HepG2 (cell line): ENCODE measurements around the gene SYNJ2. TPM values are rescaled to one million over a fixed set of nuclear protein-coding genes. Genes with fewer than 3 reads are reported as not detected.
A peak's percentile ranks its signal among the peaks of the same experiment; 100 is the strongest.

Experiments
- GPN1 ChIP-seq: sonication (generic); formaldehyde crosslinking; IDR thresholded peaks from 2 replicates; pipeline ENCODE4 v1.5.1; 2020; ENCODE audit warnings: missing genetic modification reagents, borderline replicate concordance
- KLF6 ChIP-seq: IDR thresholded peaks from 2 replicates; pipeline ENCODE4 v1.8.0; 2016; ENCODE audit warnings: missing biosample characterization, missing genetic modification reagents
- NFYC ChIP-seq: IDR thresholded peaks from 2 replicates; pipeline ENCODE4 v1.6.1; 2016; ENCODE audit warnings: missing genetic modification reagents, missing compliant biosample characterization
- NR1H2 ChIP-seq: sonication (generic); formaldehyde crosslinking; IDR thresholded peaks from 2 replicates; pipeline ENCODE4 v1.8.1; 2022; ENCODE audit warnings: low read depth, missing genetic modification reagents, borderline replicate concordance
- RBM39 ChIP-seq: fragments of 200-400 bp; formaldehyde crosslinking; IDR thresholded peaks from one replicate; pipeline ENCODE4 v1.6.1; 2018; ENCODE audit warnings: antibody characterized with exemption, mild to moderate bottlenecking, low read depth, low read length; ENCODE audit not compliant: poor library complexity, severe bottlenecking
- SIX1 ChIP-seq: sonication (generic); formaldehyde crosslinking; IDR thresholded peaks from 2 replicates; pipeline ENCODE4 v1.4.0; 2020; ENCODE audit warnings: missing genetic modification reagents, borderline replicate concordance
- SMAD1 ChIP-seq: sonication (generic); formaldehyde crosslinking; IDR thresholded peaks from 2 replicates; pipeline ENCODE4 v1.4.0; 2020; ENCODE audit warnings: missing genetic modification reagents, low read depth, mild to moderate bottlenecking, borderline replicate concordance
- SMC3 ChIP-seq: IDR thresholded peaks from 2 replicates; pipeline ENCODE4 v1.6.1; 2011; ENCODE audit warnings: low read length, improper control_type of control experiment
- SP5 ChIP-seq: IDR thresholded peaks from 2 replicates; pipeline ENCODE4 v1.6.1; 2016; ENCODE audit warnings: low read depth, borderline replicate concordance
- TAF1 ChIP-seq: sonication (generic); formaldehyde crosslinking; IDR thresholded peaks from 2 replicates; pipeline ENCODE4 v1.4.0; 2020; ENCODE audit warnings: missing genetic modification reagents
- TCF12 ChIP-seq, 2 experiments: fragments of 450-650 bp in 1 of 2; sonication (generic) in 1 of 2; formaldehyde crosslinking in 1 of 2; IDR thresholded peaks; 2 replicates each; pipeline versions ENCODE4 v1.6.1 to v1.8.0; 2017 to 2022; ENCODE audit warnings: antibody characterized with exemption in 1 of 2, mild to moderate bottlenecking in 1 of 2, missing genetic modification reagents in 1 of 2, moderate library complexity in 1 of 2
- ZBTB38 ChIP-seq: sonication (generic); formaldehyde crosslinking; IDR thresholded peaks from 2 replicates; pipeline ENCODE4 v1.5.1; 2020; ENCODE audit warnings: mild to moderate bottlenecking, missing genetic modification reagents
- ZBTB4 ChIP-seq: sonication (generic); formaldehyde crosslinking; IDR thresholded peaks from 2 replicates; pipeline ENCODE4 v1.4.0; 2020; ENCODE audit warnings: missing genetic modification reagents, mild to moderate bottlenecking, borderline replicate concordance
- ZNF143 ChIP-seq: sonication (generic); formaldehyde crosslinking; IDR thresholded peaks from 2 replicates; pipeline ENCODE4 v1.4.0; 2020; ENCODE audit warnings: missing genetic modification reagents
- ZNF546 ChIP-seq: sonication (generic); formaldehyde crosslinking; conservative IDR thresholded peaks from 2 replicates; pipeline ENCODE4 v1.8.1; 2023; ENCODE audit warnings: mild to moderate bottlenecking, missing genetic modification reagents
- ZNF570 ChIP-seq: sonication (generic); formaldehyde crosslinking; IDR thresholded peaks from 2 replicates; pipeline ENCODE4 v1.4.0; 2020; ENCODE audit warnings: mild to moderate bottlenecking, missing genetic modification reagents, borderline replicate concordance
- ZNF607 ChIP-seq: sonication (generic); formaldehyde crosslinking; IDR thresholded peaks from 2 replicates; pipeline ENCODE4 v1.5.1; 2020; ENCODE audit warnings: missing genetic modification reagents, mild to moderate bottlenecking, borderline replicate concordance
- ZNF775 ChIP-seq: sonication (generic); formaldehyde crosslinking; IDR thresholded peaks from 2 replicates; pipeline ENCODE4 v1.4.0; 2020; ENCODE audit warnings: missing genetic modification reagents, mild to moderate bottlenecking, moderate library complexity, borderline replicate concordance
- ZNF83 ChIP-seq: sonication (generic); formaldehyde crosslinking; IDR thresholded peaks from 2 replicates; pipeline ENCODE4 v1.4.0; 2020; ENCODE audit warnings: missing genetic modification reagents, mild to moderate bottlenecking, borderline replicate concordance
- ZNF850 ChIP-seq: sonication (generic); formaldehyde crosslinking; conservative IDR thresholded peaks from 2 replicates; pipeline ENCODE4 v1.9.0; 2021; ENCODE audit warnings: mild to moderate bottlenecking, missing genetic modification reagents
- polyA plus RNA-seq, 8 experiments: library from polyadenylated mRNA; depleted of rRNA in 3 of 8; stranded (reverse) in 7 of 8; unstranded in 1 of 8; fragments of >200 nt; fragmentation: Illumina TruSeq in 4 of 8; extraction: Trizol in 4 of 8; gene quantifications; 2 replicates each; pipeline versions ENCODE4 v1.2.1 to v1.2.3, GENCODE V29; 2011 to 2016; ENCODE audit warnings: low read depth in 4 of 8, missing spikeins in 1 of 8, mixed read lengths in 1 of 8; ENCODE audit not compliant: insufficient read depth in 1 of 8
- total RNA-seq, 5 experiments: library from RNA; depleted of rRNA; stranded (reverse); fragments of >200 nt; fragmentation: Illumina TruSeq; extraction: Trizol; gene quantifications; 2 replicates each; pipeline ENCODE4 v1.2.3, GENCODE V29; 2016; ENCODE audit warnings: low read depth in 1 of 5
- TF ChIP-seq, protein P1 (sequence below): sonication (generic); formaldehyde crosslinking; IDR thresholded peaks from 2 replicates; pipeline ENCODE4 v1.4.0; 2020; ENCODE audit warnings: missing genetic modification reagents
- TF ChIP-seq, protein P2 (sequence below): sonication (generic); formaldehyde crosslinking; IDR thresholded peaks from 2 replicates; pipeline ENCODE4 v1.8.1; 2023; ENCODE audit warnings: mild to moderate bottlenecking, inconsistent platforms, moderate library complexity, missing genetic modification reagents, borderline replicate concordance
- TF ChIP-seq, protein P3 (sequence below): sonication (generic); IDR thresholded peaks from 2 replicates; pipeline ENCODE4 v1.6.1; 2016; ENCODE audit warnings: low read depth, borderline replicate concordance

SYNJ2 gene
- total and polyA plus RNA-seq, 2 of the 13 experiments (the other 11 are each of a cell fraction or from before 2014, with no cell fraction given): 39.1 to 57.6 TPM

DNA sequence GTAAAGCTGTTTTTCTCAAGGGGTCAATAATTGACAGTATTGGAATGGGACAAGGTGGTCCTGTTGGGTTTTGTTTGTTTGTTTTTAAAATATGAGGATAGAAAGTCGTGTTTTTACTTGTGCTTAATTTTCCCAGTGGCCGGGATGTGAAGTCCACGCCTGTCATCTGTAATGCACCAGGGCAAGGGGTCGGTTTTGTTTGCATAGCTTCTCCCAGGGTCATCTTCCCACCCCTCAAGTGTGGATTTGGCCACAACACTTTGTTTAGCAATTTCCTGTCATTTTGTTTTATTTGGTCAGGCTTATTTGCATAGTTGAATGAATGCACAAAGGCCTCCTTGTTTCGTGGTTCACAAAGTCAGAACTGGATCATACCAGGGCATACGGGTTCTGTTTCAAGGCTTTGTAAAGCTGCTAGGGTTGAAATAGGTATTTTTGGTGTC, 29.8 kb downstream of the SYNJ2 start (continued):
- TF ChIP-seq ZBTB4 (no peak), ZNF775 (CRISPR knock-in tag) (peak; percentile 97), ZNF546 (CRISPR knock-in tag) (no peak), NFYC (CRISPR knock-in tag) (no peak), SMAD1 (CRISPR knock-in tag) (no peak; the same call in 1 of the 2 replicates), KLF6 (CRISPR knock-in tag) (peak; percentile 80; the same call in 1 of the 2 replicates), ZNF143 (CRISPR knock-in tag) (no peak), SMC3 (peak; percentile 57), NR1H2 (no peak; the same call in 1 of the 2 replicates), ZNF570 (CRISPR knock-in tag) (0 out of 2 replicates have a peak, but pooled peaks have one; percentile 68), GPN1 (no peak), TCF12 (IDR thresholded peaks at IDR 0.05) (no peak), TCF12 (CRISPR knock-in tag; IDR thresholded peaks at IDR 0.05) (peak; percentile 80), ZNF607 (CRISPR knock-in tag) (peak; percentile 65; the same call in 1 of the 2 replicates), SIX1 (peak; percentile 78; the same call in 1 of the 2 replicates), ZBTB38 (CRISPR knock-in tag) (no peak), TAF1 (CRISPR knock-in tag) (no peak), RBM39 (no peak), ZNF83 (CRISPR knock-in tag) (no peak), ZNF850 (no peak), SP5 (peak; percentile 97)
- TF ChIP-seq, protein P1, sequence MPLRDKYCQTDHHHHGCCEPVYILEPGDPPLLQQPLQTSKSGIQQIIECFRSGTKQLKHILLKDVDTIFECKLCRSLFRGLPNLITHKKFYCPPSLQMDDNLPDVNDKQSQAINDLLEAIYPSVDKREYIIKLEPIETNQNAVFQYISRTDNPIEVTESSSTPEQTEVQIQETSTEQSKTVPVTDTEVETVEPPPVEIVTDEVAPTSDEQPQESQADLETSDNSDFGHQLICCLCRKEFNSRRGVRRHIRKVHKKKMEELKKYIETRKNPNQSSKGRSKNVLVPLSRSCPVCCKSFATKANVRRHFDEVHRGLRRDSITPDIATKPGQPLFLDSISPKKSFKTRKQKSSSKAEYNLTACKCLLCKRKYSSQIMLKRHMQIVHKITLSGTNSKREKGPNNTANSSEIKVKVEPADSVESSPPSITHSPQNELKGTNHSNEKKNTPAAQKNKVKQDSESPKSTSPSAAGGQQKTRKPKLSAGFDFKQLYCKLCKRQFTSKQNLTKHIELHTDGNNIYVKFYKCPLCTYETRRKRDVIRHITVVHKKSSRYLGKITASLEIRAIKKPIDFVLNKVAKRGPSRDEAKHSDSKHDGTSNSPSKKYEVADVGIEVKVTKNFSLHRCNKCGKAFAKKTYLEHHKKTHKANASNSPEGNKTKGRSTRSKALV (CRISPR knock-in tag): no peak
- TF ChIP-seq, protein P2, sequence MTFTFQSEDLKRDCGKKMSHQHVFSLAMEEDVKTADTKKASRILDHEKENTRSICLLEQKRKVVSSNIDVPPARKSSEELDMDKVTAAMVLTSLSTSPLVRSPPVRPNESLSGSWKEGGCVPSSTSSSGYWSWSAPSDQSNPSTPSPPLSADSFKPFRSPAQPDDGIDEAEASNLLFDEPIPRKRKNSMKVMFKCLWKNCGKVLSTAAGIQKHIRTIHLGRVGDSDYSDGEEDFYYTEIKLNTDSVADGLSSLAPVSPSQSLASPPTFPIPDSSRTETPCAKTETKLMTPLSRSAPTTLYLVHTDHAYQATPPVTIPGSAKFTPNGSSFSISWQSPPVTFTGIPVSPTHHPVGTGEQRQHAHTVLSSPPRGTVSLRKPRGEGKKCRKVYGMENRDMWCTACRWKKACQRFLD (CRISPR knock-in tag): no peak
- TF ChIP-seq, protein P3, sequence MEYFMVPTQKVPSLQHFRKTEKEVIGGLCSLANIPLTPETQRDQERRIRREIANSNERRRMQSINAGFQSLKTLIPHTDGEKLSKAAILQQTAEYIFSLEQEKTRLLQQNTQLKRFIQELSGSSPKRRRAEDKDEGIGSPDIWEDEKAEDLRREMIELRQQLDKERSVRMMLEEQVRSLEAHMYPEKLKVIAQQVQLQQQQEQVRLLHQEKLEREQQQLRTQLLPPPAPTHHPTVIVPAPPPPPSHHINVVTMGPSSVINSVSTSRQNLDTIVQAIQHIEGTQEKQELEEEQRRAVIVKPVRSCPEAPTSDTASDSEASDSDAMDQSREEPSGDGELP: peak; percentile 86
